K562 (cell line): ENCODE results near the gene NHS.

Experiments
- CHCHD3 ChIP-seq: fragments of 250-450 bp; sonication (Bioruptor Pico); IDR thresholded peaks from 2 replicates; pipeline ENCODE4 v2.1.2; 2022; ENCODE audit warnings: mild to moderate bottlenecking
- FOXK2 ChIP-seq, 2 experiments: fragments of 450-650 bp; IDR thresholded peaks in 1 of 2; conservative IDR thresholded peaks in 1 of 2; 2 replicates each; pipeline ENCODE4 v1.6.1; 2016; ENCODE audit warnings: low read depth in 2 of 2, mild to moderate bottlenecking in 1 of 2
- GTF2A2 ChIP-seq: IDR thresholded peaks from 2 replicates; pipeline ENCODE4 v1.6.1; 2016; ENCODE audit warnings: mild to moderate bottlenecking, missing genetic modification characterization, missing compliant biosample characterization
- USF2 ChIP-seq: sonication (generic); formaldehyde crosslinking; IDR thresholded peaks from 2 replicates; pipeline ENCODE4 v1.5.0; 2020; ENCODE audit warnings: missing genetic modification reagents
- TF ChIP-seq, protein P1 (sequence below): fragments of 450-650 bp; formaldehyde crosslinking; IDR thresholded peaks from 2 replicates; pipeline ENCODE4 v1.4.0; 2022; ENCODE audit warnings: missing genetic modification characterization

- no peak for TF ChIP-seq FOXK2 (conservative IDR thresholded peaks at IDR 0.05 in 1 of 2, IDR thresholded peaks at IDR 0.05 in 1 of 2; ENCODE audit: low read depth in 2 of 2)
- TF ChIP-seq USF2 (CRISPR knock-in tag): no peak
- TF ChIP-seq CHCHD3: no peak
- TF ChIP-seq, protein P1, sequence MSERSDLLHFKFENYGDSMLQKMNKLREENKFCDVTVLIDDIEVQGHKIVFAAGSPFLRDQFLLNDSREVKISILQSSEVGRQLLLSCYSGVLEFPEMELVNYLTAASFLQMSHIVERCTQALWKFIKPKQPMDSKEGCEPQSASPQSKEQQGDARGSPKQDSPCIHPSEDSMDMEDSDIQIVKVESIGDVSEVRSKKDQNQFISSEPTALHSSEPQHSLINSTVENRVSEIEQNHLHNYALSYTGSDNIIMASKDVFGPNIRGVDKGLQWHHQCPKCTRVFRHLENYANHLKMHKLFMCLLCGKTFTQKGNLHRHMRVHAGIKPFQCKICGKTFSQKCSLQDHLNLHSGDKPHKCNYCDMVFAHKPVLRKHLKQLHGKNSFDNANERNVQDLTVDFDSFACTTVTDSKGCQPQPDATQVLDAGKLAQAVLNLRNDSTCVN: no peak
- no peak for TF ChIP-seq GTF2A2
These were observed 221.7 kb downstream of the NHS start for GRCh38 chrX:17596546-17597205.
